Brain microvascular endothelial cell (primary cell): ENCODE measurements around the gene APOM.

Experiments used
- DNase-seq: peaks from one replicate; pipeline ENCODE4 v3.0.0-alpha.2; 2020
- H3K27ac ChIP-seq: fragments of 250-450 bp; sonication (Bioruptor Pico); 2 replicates; pipeline ENCODE4 v1.5.1; 2020; ENCODE audit warnings: mild to moderate bottlenecking, moderate library complexity
- H3K27me3 ChIP-seq: fragments of 250-450 bp; sonication (Bioruptor Pico); replicated peaks from 2 replicates; pipeline ENCODE4 v1.5.1; 2020; ENCODE audit warnings: mild to moderate bottlenecking
- H3K36me3 ChIP-seq: fragments of 250-450 bp; sonication (Bioruptor Pico); replicated peaks from 2 replicates; pipeline ENCODE4 v1.5.1; 2020; ENCODE audit warnings: mild to moderate bottlenecking
- H3K4me3 ChIP-seq: 2 replicates; pipeline ENCODE4 v1.5.1; 2011; ENCODE audit warnings: low read depth, mild to moderate bottlenecking, control low read depth, low read length, moderate library complexity
- CTCF ChIP-seq: IDR thresholded peaks from 2 replicates; pipeline ENCODE4 v1.5.1; 2011; ENCODE audit warnings: low read depth, mild to moderate bottlenecking, moderate library complexity, low read length, control low read depth, inconsistent platforms; ENCODE audit errors: missing control alignments
- in situ Hi-C: cut with HindIII; loops from 2 replicates; pipeline ENCODE4 v1.10.0; 2017; ENCODE audit warnings: low sequenced_read_pairs, low pct_ligation_motif_present

APOM gene

GRCh38 chr6:31633447-31633846, 22.2 kb upstream of the APOM start:
- Histone ChIP-seq H3K4me3 (no peak overlapping the region), H3K27ac (no peak overlapping the region), H3K27me3 (no peaks in the 10 kb centered on the region), H3K36me3 (peaks cover 95% of the 10 kb centered on the region)
- no peak for TF ChIP-seq CTCF
- DNase-seq: no peak
- in situ Hi-C loops: no loop called here

- no peak overlapping the region for H3K27ac ChIP-seq
- no peak for TF ChIP-seq CTCF
- in situ Hi-C loops: no loop called here
- H3K4me3 ChIP-seq: no peak overlapping the region
- no peaks in the 10 kb centered on the region for H3K27me3 ChIP-seq
- no peak for DNase-seq
- H3K36me3 ChIP-seq: peaks cover 93% of the 10 kb centered on the region
These were observed 21.6 kb upstream of the APOM start for GRCh38 chr6:31634131-31634530.

- no peak for TF ChIP-seq CTCF
- no peak overlapping the region for H3K27ac ChIP-seq
- no peaks in the 10 kb centered on the region for H3K27me3 ChIP-seq
- H3K4me3 ChIP-seq: no peak overlapping the region
- in situ Hi-C loops: no loop called here
- H3K36me3 ChIP-seq: peaks cover 91% of the 10 kb centered on the region
- no peak for DNase-seq
These were observed 20.6 kb upstream of the APOM start for GRCh38 chr6:31634969-31635575.

- no peak for TF ChIP-seq CTCF
- Histone ChIP-seq H3K27ac (no peak overlapping the region), H3K27me3 (no peaks in the 10 kb centered on the region), H3K36me3 (peaks cover 91% of the 10 kb centered on the region), H3K4me3 (no peak overlapping the region)
- in situ Hi-C loops: no loop called here
- DNase-seq: no peak
These were observed 18.7 kb upstream of the APOM start for GRCh38 chr6:31636698-31637596.

- H3K36me3 ChIP-seq: peaks cover 84% of the 10 kb centered on the region
- no peak overlapping the region for H3K4me3 ChIP-seq
- DNase-seq: no peak
- H3K27ac ChIP-seq: no peak overlapping the region
- no peaks in the 10 kb centered on the region for H3K27me3 ChIP-seq
- in situ Hi-C loops: no loop called here
- no peak for TF ChIP-seq CTCF
These were observed 16.7 kb upstream of the APOM start for GRCh38 chr6:31639043-31639442.
